Lower leg skin (tissue), 3 donors: Measurements from ENCODE around the gene GALNT18.

Experiments used
- CTCF ChIP-seq, 3 donors: fragments of 450-650 bp; IDR thresholded peaks; one replicate each; pipeline ENCODE4 v1.5.1; 2016; ENCODE audit warnings: antibody characterized with exemption in 3 of 3, mild to moderate bottlenecking in 3 of 3, moderate library complexity in 2 of 3
- POLR2A ChIP-seq, 2 donors: fragments of 450-650 bp; IDR thresholded peaks; one replicate each; pipeline ENCODE4 v1.6.1; 2016 to 2017; ENCODE audit warnings: antibody characterized with exemption in 2 of 2, mild to moderate bottlenecking in 1 of 2, moderate library complexity in 1 of 2

DNA sequence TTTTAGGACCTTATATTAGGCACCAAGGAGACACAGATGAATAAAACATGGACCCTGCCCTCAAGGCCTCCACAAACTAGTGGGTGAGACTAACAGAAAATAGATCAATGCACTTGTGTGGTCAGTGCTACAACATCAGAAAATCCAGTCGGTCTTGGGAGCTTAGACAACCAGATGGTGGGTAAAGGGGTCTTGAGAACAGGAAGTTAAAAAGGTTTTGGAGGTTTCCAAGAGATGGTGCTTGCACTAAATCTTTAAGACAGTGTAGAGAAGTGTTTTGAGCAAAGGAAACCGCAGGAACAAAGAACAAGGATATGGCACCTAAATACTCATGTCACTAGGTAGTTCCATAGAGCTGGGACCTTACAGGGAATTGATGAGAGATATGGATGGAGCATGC is 56.2 kb downstream of the GALNT18 start:
- no peak for TF ChIP-seq CTCF (IDR thresholded peaks at IDR 0.05)
- no peak for TF ChIP-seq POLR2A (IDR thresholded peaks at IDR 0.05)
